GM21447 (cell line): Measurements from ENCODE around the gene NLGN1.

Experiments used
- ATAC-seq: cut with Tn5 transposase; IDR thresholded peaks from one replicate; pipeline ENCODE4 v1.9.1; 2021; ENCODE audit not compliant: unreplicated experiment

NLGN1 gene

DNA sequence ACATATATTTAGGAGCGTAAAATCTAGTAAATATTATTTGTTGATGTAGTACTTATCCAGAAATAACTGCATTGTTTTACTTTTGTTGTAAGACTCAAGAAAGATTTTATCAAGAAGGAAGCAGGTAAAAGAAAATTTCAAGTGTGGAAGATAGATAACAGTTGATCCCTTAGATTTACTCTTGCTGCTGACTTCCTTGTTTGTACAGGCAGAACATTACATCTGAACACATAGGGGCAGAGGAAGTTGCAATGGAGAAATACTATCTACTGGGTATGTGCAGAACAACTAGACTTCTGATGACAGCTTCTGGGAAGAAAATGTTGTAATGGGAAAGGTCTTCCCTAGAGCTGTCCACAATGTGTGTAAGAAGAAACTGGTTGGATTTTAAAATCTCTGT, 350.6 kb downstream of the NLGN1 start:
- ATAC-seq: no peak

DNA sequence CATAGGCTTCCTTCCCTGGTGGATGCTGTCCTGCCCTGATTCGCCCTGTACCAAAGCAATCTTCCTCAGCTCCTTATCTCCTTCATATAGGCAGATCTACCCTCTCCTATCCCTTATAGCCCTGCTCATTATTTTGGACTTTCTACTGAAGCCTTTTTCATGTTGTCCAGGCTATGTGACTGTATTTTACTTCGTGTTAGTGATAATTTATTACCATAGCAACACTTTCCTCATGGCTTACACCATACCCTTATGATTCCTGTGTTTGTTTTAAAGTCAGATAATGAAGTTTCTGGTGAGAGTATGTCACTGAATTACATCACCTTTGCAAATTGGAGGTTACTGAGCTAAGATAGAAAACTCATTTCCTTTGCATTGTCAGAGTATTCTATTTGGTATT, 352.6 kb downstream of the NLGN1 start:
- ATAC-seq: no peak

DNA sequence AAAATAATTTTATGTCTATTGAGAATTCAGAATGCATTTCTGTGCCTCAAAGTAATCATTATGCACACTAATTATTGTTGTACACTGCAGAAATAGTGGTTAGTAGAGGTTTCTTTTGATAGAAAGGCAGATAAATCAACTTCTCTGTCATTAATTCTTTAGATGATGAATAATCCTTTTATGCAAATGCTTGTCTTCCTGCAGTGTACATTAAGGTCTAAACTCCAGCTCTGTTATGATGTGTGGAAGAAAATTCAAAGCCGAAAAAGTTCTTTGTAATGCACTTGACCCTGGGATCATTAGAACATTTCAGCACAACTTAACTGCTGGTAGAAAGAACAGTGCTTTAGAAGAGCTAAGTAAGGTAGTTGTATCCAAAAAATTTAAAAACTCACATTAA, 353.0 kb downstream of the NLGN1 start:
- ATAC-seq: no peak

DNA sequence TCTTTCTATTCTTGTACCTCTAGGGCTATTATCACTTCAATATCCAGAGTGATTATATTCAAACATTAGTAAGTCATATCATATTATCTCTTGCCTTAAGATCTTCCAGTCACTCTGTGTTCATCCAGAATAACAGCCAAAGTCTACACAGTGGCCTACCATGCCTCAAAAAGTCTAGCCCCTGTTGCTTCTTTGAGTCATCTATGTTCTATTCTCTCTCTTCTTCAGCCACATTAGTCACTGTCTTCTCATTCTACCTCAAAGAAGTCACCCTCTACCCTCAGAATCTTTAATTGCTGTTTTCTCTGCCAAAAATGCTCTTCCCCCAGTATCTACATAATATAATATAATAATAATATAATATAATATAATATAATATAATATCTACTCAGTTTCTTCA, 356.0 kb downstream of the NLGN1 start:
- no peak for ATAC-seq

DNA sequence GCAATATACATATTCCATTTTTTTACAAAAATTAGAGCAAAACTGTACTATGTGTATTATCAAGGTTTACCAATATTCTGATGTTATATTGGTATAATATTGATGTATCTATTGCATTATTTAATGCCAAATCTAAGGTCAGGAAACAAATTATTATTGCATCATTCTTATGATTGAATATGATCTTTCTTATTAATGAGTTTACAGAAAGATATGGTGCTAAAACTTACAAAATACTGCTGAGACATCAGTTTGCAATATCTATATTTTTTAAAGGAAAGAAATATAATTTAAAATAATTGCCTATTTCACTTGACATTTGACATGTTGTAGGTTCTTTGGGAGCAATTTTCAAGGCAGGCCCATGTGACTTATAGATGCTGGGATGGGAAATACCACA, 357.6 kb downstream of the NLGN1 start:
- ATAC-seq: no peak

DNA sequence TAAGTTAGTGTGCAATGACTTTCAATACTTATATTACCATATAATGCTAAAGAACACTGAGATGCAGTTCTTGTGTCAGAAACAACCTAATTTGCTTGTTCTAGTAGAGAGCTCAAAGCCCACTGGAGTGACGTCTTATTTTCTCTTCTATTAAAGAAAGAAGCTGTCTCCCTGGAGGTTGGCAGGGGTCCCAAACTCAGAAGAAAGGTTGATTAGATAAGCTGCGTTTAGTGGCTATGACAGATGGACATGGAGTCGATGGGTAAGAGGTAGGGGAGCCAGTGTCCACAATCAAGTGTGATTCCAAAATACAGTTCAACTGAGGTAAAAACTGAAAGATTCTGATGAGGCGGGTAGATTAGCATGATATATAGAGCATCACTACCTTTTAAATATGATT, 363.6 kb downstream of the NLGN1 start:
- ATAC-seq: no peak

DNA sequence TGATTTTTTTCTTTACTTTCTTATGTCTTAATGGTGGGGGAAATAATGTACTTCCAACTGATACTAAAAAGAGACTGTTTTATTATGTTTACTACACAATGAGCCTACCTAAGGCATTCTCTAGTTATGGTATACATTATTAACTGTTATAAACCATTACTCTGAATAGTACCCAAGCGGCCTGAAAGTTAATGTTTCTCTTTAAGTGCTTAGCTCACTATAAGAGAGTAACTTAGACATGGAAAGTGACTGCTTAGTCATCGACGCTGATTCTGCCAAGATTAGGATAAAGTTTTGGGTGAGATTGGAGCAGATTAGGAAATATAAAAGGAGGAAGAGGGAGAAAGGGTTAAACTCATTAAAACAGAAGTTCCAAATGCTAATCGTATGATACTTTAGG, 365.0 kb downstream of the NLGN1 start:
- ATAC-seq: no peak

DNA sequence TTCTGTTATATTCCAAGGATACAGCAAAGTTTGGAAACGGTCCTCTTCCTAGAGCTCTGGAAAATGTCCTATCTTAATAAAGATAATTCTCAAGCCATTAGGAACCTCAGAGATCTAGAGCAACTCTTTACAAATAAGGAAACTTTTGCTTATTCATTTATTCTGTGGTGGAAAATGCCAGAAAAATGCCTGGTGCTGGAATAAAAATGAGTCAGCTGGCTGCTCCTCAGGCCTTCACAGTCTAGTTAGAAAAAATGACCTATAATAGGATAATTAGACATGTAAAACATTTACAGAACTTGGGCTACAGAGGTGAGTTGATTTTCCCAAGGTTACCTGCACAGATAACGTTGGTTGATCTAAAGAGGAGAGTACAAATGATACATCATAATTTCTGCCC, 372.5 kb downstream of the NLGN1 start:
- ATAC-seq: no peak

DNA sequence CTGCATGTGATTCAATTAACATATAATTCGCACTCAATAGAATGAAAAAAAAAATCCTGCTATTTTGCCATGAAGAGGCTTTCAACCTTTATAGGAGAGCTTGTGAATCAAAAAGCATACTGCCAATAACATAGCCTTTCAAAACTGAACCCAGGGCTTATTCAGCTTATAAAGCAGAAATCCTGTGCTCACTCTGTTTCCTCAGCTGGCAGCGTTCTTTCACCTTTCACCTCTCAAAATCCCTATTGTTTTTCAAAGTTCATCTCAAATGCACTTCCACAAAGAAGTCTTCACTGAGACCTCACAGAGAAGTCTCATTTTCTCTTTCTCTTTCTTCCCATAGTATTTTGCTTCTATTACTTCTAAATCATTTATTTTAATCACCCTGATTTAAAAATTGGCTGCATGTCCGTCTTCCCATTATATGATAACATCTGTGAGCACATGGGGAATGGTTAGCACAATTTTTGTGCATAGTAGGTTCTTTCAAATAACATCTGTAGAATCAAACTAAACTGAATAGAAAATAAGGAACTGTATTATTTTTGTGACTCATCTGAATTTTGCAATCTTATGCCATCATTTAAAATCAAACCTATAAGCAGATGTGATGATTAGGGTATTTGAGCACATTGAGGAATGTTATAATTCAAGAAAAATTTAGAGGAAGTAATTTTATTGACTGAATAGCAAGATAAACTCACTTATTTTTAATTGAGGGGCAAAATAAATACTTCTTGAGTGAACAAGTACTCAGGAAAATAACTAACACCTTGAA, 373.4 kb downstream of the NLGN1 start:
- ATAC-seq: no peak

DNA sequence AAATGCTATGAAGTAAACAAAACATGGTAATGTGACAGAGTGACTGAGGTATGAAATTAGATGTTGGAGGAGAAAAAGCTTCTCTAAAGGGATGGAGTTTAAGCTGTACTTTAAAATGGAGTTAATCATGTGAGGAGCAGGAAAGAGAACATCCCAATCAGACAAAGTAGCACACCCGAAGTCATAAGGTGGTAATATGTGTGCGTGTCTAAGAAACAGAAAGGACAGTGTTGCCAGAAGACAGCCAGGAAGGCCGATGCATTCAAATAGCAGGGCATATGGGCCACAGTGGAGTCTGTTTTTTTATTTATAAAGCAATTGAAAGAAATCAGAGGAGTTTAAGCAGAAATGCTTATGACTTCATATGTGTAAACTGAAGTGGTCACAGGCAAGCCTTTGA, 376.3 kb downstream of the NLGN1 start:
- ATAC-seq: no peak

DNA sequence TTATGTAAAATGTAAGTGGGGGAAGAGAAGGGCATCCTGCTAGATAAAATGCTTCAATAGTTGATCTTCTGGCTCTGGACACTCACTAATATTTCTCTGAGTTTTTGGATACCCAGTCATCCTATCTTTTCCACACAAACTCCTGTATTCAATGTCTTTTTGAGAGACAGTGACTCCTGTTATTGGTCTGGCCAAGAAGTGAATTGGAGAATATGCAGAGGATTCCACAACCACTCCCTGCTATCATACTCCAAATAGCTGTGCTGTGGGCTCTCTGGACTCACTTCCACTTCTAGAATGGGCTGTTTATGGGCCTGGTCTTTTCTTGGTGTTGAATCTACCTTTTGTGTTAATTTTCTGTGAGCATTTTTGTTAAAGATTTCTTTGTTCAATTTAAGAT, 376.8 kb downstream of the NLGN1 start:
- no peak for ATAC-seq

DNA sequence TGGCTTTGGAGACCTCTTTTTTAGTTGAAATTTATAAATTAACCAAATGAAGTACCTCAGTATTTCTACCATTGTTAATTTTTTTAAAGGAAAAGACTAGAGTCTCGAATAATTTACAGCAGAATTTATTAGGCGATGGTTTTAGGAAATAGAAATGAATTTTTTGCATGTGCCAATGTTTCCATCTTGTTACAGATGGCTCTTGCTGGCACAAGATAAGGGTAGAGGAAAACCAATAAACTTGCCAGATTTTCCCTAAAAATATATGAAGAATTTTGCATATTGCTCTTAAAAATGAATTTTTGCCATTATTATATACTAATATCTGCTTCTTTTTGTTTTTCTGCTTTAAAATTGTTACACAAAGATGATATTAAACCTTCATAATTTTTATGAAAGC, 380.7 kb downstream of the NLGN1 start:
- ATAC-seq: no peak

DNA sequence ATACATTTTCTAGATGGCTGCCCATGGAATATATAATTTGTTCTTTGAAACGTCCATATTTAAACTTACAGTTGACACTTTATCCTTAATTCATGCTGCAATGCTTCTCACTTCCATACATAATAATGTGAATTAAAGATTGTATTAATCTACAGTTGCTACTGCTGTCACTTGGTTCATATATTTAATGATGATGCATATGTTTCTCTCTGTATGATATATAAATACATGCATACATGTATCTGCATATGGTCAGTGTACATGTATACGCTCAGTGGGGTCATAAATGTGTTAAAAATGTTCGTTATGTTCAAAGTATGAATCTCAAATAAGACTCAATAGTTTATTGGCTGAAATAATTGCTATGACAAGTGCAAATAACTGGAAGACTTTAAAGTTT, 382.5 kb downstream of the NLGN1 start:
- ATAC-seq: no peak

DNA sequence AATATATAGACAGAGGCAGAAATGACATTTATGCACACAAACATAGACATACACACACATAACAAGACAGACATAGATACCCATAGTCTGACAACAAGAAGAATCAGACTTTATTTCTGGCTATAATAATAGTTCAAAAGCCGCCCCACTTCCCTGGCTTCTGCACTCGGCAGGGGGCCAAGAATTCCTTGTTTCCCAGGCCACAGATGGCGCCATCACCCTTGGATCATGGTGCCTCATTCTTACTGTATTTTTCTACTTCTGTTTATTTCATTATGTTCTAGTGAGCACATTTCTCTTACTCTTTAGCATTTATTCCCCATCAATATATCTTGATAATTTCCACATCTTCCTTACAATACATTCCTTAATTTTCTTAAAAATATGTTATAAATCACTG, 387.5 kb downstream of the NLGN1 start:
- no peak for ATAC-seq

DNA sequence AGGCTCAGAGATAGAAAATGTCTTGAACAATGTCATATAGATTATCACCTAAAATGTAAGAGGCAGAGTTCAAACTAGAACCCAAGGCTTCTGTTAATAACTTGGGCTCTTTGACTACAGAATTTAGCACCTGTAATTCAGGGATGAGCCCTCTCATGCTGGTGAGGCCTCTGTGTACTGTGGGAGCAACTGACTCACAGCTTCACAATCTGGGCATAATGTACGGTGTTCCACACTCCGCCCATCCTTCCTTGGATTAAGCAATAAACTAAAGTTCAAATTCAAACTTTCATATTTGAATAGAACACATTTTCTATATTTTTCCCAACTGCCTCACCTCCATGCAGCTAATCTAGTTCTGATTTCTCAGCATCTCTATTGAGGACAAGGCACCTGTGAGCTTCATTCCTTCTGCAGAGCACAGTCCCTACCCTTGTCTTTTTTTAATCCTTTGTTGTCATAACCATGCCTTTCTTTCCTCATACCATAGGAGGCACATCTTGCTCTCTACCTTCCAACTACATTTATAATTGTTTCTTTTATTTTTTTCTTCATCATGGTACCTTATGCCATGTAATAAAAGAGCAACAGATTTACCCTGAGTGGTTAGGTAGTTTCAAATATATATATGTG, 392.1 kb downstream of the NLGN1 start:
- ATAC-seq: no peak

DNA sequence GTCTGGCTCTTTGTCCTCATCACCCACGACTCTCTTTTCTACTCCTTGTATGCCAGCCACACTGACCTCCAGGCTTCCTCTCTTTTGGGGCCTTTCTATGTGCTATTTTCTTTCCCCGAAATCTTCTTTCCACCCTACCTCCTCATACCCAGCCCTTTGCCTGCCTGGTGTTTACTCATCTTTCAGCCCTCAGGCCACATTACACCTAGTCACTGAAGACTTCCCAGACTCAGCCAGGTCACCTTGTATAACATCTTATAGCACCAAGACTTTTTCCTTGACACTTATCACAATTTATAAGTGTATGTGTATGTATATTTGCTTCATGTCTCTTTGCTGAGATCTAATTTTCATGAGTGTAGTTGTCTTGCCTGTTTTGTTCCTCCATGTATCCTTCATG, 396.4 kb downstream of the NLGN1 start:
- no peak for ATAC-seq

DNA sequence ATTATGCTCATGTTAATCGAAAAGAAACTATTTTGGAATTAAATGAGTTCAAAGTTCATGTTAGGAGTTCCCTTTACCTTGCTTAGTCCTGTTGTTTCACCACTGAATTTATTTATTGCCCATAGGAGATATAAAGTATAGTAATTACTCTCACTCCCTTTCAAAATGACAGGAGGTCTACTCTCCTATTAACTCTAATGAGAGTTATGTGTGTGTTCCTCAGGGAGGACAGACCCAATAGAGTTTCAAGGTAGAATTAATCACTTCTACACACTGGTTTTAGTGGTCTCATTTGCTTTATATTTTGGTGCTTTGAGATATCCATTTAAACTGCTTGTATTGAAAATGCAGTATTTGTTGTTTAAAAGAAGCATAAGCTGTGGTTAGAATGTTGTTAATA, 398.9 kb downstream of the NLGN1 start:
- ATAC-seq: no peak

DNA sequence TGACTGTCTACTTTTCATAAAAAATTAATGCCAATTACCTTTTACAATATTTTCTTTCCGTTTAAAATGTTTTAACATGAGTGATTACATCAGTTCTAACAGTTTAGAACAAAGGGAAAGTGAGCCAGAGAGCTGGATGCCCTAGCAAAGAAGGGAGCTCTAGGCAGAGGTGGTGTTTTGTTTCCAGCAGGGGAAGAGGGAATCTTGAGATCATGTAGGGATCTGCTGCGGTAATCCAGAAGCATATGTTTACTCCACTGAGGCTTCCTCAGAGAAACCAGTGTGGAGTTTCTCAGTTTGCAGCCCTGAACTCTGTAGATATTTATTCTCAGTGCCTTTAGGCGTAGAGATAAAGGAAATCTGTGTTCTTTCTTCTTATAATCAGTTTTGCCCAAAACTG, 399.3 kb downstream of the NLGN1 start:
- no peak for ATAC-seq

DNA sequence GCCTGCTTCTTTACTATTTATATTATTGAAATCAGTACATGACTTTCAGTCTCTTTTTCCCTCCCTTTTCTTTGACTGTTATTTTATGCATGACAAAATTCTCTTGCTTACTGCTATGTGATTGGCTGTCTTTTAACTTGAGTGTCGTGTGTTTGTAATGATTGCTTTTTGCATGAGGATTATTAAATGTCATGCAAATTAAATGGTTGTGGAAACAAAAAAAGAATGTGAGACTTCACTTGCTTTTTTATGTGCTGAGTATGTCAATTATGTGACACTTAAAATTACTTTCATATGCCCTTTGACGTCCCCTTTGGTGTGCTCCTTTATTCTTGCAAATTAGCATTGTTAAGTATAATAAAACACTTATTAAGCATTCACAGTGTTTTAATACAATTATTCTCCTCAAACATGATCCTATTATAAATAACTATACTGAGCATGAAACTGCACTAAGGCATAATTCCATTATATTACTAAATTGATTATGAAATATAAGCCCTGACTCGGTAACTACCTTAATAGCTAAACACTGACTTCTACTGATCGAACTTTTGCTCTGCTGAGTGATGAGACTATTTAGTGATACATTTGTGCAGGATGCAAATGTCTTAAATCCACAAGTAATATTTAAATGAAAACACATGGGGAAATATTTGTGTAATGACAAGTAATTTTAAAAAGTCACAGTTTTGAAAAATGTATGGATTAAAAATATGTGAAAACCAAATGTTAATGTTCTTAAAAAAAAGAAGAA, 401.7 kb downstream of the NLGN1 start:
- no peak for ATAC-seq

DNA sequence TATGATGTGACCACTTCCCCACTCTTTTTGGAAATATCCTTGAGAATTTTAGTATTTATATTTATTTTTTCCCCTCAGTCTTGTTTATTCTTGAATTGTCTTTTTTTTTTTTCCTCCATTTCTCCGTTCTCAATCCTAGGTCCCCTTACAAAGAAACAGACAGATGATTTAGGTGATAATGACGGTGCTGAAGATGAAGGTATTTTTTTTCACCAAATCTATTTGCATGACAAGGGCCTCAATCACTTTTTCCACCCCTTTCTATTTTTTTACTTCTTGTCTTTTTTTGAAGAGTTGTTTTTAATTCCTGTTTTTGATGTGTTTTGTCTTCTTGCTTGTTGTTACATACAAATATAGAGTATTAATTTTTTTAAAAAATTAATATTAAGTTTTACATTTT, 402.6 kb downstream of the NLGN1 start:
- ATAC-seq: no peak

DNA sequence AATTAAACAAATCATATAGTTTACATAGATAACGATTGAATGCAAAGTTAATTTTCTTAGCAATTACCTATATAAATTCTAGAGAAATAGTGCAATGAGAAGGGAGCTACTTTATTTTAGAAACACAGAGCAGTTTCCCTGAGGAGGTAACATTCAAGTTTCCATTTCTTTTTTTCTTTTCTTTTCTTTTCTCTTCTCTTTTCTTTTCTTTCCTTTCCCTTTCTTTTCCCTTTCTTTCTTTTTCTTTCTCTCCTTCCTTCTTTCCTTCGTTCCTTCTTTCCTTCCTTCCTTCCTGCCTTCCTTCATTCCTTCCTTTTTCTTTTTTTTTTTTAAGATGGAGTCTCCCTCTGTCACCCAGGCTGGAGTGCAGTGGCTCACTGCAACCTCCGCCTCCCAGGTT, 417.3 kb downstream of the NLGN1 start:
- ATAC-seq: no peak

DNA sequence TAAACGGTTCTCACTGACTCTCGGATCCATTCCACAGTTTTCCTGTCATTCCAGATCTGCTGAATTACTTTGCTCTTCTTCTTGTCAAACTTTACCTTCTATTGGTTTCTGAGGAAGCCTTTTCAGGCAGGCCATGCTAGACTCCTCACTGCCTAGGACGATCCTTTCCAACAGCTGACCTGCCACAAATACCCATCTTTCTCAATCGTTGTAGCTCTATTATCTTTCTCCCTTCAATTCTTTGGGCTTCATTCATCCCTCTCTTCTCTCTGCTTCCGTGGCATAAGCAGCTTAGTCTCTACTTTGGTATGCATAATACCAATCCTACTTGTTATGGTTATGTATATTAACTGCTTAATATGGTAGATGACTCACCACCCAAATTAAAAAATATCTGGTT, 421.8 kb downstream of the NLGN1 start:
- no peak for ATAC-seq
